Fibroblast of pulmonary artery (primary cell): ENCODE measurements around the gene CRYZ.

ENCODE experiments used
- DNase-seq: peaks from one replicate; pipeline ENCODE4 v3.0.0-alpha.2; 2010; ENCODE audit warnings: low read depth
- H3K4me3 ChIP-seq: replicated peaks from 2 replicates; pipeline ENCODE4 v1.5.1; 2011; ENCODE audit warnings: low read depth, mild to moderate bottlenecking, control low read depth, low read length, moderate library complexity
- TF ChIP-seq, protein P1 (sequence below): IDR thresholded peaks from 2 replicates; pipeline ENCODE4 v1.5.1; 2011; ENCODE audit warnings: mild to moderate bottlenecking, control low read depth, low read length, inconsistent platforms; ENCODE audit errors: missing control alignments

The CRYZ gene

DNA sequence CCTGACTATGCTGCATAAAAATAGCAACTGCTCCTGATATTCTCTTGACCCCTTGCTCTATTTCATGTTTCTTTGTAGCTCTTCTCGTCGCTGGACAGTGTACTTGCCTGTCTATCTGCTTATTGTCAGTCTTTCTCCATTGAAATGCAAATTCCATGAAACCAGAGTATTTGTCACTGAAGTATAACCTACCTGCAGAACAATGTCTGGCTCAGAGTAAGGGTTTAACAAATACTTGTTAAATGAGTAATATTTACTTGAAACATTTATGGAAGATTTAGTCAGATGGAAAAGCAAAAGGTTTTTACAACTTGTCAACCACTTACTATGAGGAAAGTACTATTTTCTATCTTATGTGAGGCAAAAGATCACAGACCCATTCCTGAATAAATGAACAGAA, 39.4 kb downstream of the CRYZ start:
- no peak overlapping the region for H3K4me3 ChIP-seq
- DNase-seq = peak; percentile 64
- TF ChIP-seq, protein P1, sequence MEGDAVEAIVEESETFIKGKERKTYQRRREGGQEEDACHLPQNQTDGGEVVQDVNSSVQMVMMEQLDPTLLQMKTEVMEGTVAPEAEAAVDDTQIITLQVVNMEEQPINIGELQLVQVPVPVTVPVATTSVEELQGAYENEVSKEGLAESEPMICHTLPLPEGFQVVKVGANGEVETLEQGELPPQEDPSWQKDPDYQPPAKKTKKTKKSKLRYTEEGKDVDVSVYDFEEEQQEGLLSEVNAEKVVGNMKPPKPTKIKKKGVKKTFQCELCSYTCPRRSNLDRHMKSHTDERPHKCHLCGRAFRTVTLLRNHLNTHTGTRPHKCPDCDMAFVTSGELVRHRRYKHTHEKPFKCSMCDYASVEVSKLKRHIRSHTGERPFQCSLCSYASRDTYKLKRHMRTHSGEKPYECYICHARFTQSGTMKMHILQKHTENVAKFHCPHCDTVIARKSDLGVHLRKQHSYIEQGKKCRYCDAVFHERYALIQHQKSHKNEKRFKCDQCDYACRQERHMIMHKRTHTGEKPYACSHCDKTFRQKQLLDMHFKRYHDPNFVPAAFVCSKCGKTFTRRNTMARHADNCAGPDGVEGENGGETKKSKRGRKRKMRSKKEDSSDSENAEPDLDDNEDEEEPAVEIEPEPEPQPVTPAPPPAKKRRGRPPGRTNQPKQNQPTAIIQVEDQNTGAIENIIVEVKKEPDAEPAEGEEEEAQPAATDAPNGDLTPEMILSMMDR = no peak

DNA sequence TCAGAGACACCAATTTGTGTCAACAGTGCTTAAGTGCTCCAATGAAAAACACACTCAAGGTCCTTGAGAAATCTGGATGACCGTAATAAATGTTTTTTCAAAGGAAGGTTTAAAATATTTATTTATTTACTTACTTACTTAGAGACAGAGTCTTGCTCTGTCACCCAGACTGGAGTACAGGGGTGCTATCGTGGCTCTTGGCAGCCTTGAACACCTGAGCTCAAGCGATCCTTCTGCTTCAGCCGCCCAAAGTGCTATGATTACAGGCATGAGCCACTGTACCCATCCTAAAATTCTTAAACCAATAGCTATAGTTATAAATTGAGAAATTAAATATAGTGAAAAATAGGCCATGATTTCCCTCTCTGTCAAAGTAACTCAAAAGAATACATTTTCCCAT, 41.9 kb downstream of the CRYZ start:
- H3K4me3 ChIP-seq = no peak overlapping the region
- no peak for DNase-seq
- TF ChIP-seq, protein P1 = no peak

DNA sequence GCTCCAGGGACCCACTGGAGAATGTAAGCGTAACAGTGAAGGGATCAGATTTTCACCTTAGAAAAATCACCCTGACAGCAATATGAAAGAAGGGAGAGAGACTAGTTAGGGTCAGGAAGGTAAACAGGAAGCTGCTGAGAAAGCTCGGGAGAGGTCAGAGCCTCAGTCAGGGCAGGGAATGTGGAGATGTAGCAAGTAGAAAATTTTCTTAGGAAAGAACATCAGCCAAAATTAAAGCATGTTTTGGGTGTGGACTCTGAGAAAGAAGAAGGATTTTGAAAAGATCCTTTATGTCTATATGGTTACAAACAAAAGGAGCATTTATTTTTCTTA, 42.5 kb downstream of the CRYZ start:
- no peak for DNase-seq
- TF ChIP-seq, protein P1 = no peak

DNA sequence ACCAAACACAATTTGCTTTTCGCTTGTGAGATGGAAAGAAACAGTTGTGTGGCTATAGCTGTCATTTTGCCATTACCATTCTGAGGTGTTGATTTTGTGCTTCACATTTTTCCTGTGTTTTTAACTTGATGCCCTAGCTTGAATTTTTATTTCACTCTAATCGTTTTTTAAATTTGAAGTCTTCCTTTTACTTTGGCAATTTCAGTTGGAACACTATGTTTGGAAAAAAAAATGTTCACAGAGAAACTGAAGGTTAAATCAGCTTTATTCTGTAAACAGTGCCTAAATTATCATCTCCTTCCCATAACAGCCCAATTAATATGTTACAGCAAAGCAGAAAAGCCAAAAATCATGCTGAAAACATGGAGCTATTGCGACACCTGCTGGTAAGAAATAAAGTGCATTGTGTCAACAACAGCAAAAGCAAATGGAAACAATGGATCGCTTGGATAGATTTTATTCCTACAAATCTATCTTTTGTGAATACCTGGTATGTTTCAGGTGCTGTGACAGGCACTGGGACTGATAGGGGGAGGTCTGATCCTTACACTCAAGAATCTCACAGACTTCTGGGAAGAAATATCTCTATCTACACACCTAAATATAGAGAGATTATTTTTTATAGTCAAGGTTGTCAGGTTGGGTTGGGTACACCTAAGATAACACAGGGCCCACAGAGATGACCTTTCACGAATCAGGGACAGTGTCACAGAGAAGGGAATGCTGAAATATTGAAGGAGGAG, 43.1 kb downstream of the CRYZ start:
- peak; percentile 77 for DNase-seq
- H3K4me3 ChIP-seq = no peak overlapping the region
- TF ChIP-seq, protein P1 = peak; percentile 80

More for the DNA sequence above, 42.5 kb downstream of the CRYZ start:
- H3K4me3 ChIP-seq = no peak overlapping the region

DNA sequence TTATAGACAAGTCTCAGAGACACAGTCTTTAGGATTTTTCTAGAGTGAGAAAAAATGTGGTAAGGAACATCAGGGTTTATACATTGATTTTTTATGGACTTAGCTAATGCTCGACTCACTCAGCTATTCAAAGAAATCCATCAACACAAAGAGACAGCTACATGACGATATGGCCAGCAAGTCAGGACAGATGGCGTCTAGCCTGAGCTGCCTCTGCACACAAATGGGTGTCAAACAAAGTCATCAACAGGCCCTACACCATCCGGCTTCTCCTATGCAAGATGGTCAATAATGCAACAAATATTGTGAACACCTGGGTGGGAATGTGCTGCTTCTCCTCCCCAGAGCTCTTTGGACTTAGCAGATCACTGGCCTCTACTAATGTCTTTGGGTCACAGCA, 45.9 kb downstream of the CRYZ start:
- no peak for DNase-seq
- TF ChIP-seq, protein P1 = no peak
- no peak overlapping the region for H3K4me3 ChIP-seq

GRCh38 chr1:74684301-74684700, 48.5 kb downstream of the CRYZ start:
- H3K4me3 ChIP-seq = no peak overlapping the region
- DNase-seq = no peak
- TF ChIP-seq, protein P1 = no peak

DNA sequence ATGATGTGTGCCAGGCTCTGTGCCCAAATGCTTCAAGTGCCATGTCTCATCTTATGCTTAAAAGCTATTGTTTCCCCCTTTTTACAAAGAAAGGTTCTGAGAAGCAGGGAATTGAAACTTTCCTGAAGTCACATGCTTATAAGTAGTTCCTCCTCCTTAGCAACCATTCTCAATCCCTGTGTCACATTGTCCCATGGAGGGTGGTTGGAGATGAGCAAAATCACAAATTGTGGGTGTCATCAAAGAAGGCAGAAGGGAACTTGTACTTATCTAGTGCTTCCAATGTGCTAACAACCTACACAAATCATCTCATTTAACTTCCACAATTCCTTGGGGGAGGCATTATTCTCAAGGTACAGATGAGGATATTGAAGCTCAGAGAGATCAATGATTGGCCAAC, 49.2 kb downstream of the CRYZ start:
- H3K4me3 ChIP-seq = no peak overlapping the region
- no peak for DNase-seq
- TF ChIP-seq, protein P1 = no peak
